Gastrocnemius medialis (tissue), 4 donors: ENCODE results near the gene WDR62. TPM values are rescaled to one million over a fixed set of nuclear protein-coding genes. Genes with fewer than 3 reads are reported as not detected.

Experiments used
- ATAC-seq, 2 donors: fragments of 150-250 bp; one replicate each; pipeline ENCODE4 v1.9.1; 2016
- DNase-seq, 2 donors: peaks; one replicate each; pipeline ENCODE4 v3.0.0-alpha.2; 2019
- H3K27ac ChIP-seq, 4 donors: fragments of 200-600 bp; sonication (generic); 1 replicate in 1 of 4; 2 replicates in 3 of 4; pipeline ENCODE4 v1.5.1; 2016 to 2018; ENCODE audit warnings: mild to moderate bottlenecking in 2 of 4, moderate library complexity in 1 of 4
- H3K27me3 ChIP-seq, 3 donors: fragments of 200-600 bp; sonication (generic) in 2 of 3; 1 replicate in 1 of 3; 2 replicates in 2 of 3; pipeline versions ENCODE4 v1.5.1 to v1.6.0; 2016 to 2019; ENCODE audit warnings: mild to moderate bottlenecking in 1 of 3, moderate library complexity in 1 of 3
- H3K36me3 ChIP-seq, 2 donors: fragments of 200-600 bp; sonication (generic) in 1 of 2; one replicate each; pipeline ENCODE4 v1.5.1; 2017 to 2018
- H3K4me1 ChIP-seq, 2 donors: fragments of 200-600 bp; sonication (generic) in 1 of 2; one replicate each; pipeline ENCODE4 v1.5.1; 2016 to 2017; ENCODE audit warnings: mild to moderate bottlenecking in 2 of 2
- H3K4me3 ChIP-seq, 4 donors: fragments of 200-600 bp; sonication (generic) in 3 of 4; 1 replicate in 1 of 4; 2 replicates in 3 of 4; pipeline ENCODE4 v1.5.1; 2016 to 2019; ENCODE audit warnings: mild to moderate bottlenecking in 2 of 4
- H3K9me3 ChIP-seq, 3 donors: fragments of 200-600 bp; sonication (generic) in 2 of 3; 1 replicate in 1 of 3; 2 replicates in 2 of 3; pipeline ENCODE4 v1.5.1; 2016 to 2019
- POLR2A ChIP-seq, 2 donors: fragments of 450-650 bp; IDR thresholded peaks; one replicate each; pipeline ENCODE4 v1.6.1; 2017; ENCODE audit warnings: antibody characterized with exemption in 2 of 2, mild to moderate bottlenecking in 2 of 2, moderate library complexity in 2 of 2
- in situ Hi-C, 4 donors: fragments of 200-750 bp; cut with MboI; loops; one replicate each; pipeline versions ENCODE4 v1.15.0 to v1.8.0; 2017; ENCODE audit warnings: low sequenced_read_pairs in 4 of 4
- intact Hi-C: fragments of 100-400 bp; cut with DNase I; formaldehyde crosslinking; loops from one replicate; pipeline ENCODE4 v1.15.1; 2023; ENCODE audit warnings: low total_unique reads
- total RNA-seq, 4 donors: library from RNA; depleted of rRNA; stranded (reverse); fragments of >200 nt; gene quantifications; one replicate each; pipeline versions ENCODE4 v1.1.0 to v1.2.3, GENCODE V29; 2016
- TF ChIP-seq, protein P1 (sequence below), 5 experiments: fragments of 450-650 bp in 3 of 5; fragments of 200-600 bp in 2 of 5; sonication (generic) in 2 of 5; IDR thresholded peaks in 4 of 5; conservative IDR thresholded peaks in 1 of 5; 1 replicate in 4 of 5; 2 replicates in 1 of 5; pipeline ENCODE4 v1.5.1; 2016 to 2019; ENCODE audit warnings: antibody characterized with exemption in 5 of 5, mild to moderate bottlenecking in 3 of 5, moderate library complexity in 3 of 5

Gene WDR62
- total RNA-seq, 4 donors from 2014 or later = 0.20 to 2.1 (median 1.0) TPM

DNA sequence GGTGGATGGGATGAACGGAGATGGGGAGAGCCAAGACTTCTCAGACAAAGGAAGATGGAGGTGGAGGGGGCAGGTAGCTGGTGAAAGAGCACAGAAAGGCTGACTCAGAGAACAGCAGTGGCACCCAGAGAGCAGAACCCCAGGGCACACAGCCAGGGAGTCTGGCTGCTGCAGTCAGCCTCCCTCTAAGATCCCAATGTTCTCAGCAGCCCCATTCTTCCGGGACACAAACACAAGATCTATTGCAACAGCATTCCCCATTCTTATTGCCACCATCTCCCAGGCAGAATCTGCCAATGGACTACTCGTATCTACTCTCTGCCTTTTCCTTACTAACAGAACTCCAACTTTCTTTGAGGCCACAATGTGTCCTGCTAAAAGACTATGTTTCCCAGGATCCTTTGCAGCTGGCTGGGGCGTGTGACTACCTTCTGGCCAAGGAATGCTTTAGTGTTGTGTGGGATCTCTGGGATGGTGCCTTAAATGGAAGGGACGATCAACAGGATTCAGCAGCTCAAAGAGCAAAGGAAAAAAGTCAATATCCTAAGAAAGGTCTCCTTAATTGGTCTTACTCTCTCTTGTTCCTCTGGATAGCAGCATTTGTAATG is 8.2 kb upstream of the WDR62 start:
- in situ Hi-C loops = no loop called here
- no peak for ATAC-seq
- Histone ChIP-seq H3K27me3 (no peaks in the 10 kb centered on the region), H3K4me3 (no peak overlapping the region), H3K4me1 (no peaks in the 10 kb centered on the region), H3K27ac (no peak overlapping the region), H3K9me3 (no peaks in the 10 kb centered on the region), H3K36me3 (no peaks in the 10 kb centered on the region)
- intact Hi-C loops = no loop called here
- no peak for DNase-seq
- TF ChIP-seq, protein P1, sequence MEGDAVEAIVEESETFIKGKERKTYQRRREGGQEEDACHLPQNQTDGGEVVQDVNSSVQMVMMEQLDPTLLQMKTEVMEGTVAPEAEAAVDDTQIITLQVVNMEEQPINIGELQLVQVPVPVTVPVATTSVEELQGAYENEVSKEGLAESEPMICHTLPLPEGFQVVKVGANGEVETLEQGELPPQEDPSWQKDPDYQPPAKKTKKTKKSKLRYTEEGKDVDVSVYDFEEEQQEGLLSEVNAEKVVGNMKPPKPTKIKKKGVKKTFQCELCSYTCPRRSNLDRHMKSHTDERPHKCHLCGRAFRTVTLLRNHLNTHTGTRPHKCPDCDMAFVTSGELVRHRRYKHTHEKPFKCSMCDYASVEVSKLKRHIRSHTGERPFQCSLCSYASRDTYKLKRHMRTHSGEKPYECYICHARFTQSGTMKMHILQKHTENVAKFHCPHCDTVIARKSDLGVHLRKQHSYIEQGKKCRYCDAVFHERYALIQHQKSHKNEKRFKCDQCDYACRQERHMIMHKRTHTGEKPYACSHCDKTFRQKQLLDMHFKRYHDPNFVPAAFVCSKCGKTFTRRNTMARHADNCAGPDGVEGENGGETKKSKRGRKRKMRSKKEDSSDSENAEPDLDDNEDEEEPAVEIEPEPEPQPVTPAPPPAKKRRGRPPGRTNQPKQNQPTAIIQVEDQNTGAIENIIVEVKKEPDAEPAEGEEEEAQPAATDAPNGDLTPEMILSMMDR (IDR thresholded peaks at IDR 0.05 in 4 of 5, conservative IDR thresholded peaks at IDR 0.05 in 1 of 5) = no peak
- no peak for TF ChIP-seq POLR2A (IDR thresholded peaks at IDR 0.05)

DNA sequence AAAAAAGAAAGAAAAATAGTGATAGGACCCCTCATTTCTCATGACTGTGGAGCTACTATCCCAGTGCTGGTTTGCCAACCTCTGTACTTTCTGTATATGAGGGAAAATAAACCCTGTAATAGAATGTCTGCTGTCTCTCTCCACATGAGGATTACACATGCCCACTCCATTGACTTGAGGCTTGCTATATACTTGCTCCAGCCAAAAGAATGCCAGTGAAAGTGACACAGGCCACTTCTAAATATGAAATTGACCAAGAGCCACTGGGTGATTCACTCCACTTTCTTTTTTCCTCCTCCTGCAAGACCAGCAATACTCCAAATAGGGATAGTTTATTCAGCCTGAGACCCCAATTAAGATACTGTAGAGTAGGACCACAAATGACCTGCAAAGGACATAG is 6.9 kb upstream of the WDR62 start:
- Histone ChIP-seq H3K4me3 (no peak overlapping the region), H3K27me3 (no peaks in the 10 kb centered on the region), H3K9me3 (no peaks in the 10 kb centered on the region), H3K27ac (no peak overlapping the region), H3K36me3 (no peaks in the 10 kb centered on the region), H3K4me1 (peaks cover under 1% of the 10 kb centered on the region in 2 donors)
- TF ChIP-seq, protein P1 (IDR thresholded peaks at IDR 0.05 in 4 of 5, conservative IDR thresholded peaks at IDR 0.05 in 1 of 5) = no peak
- TF ChIP-seq POLR2A (IDR thresholded peaks at IDR 0.05) = no peak
- intact Hi-C loops = no loop called here
- no peak for ATAC-seq
- in situ Hi-C loops = no loop called here
- DNase-seq = no peak

DNA sequence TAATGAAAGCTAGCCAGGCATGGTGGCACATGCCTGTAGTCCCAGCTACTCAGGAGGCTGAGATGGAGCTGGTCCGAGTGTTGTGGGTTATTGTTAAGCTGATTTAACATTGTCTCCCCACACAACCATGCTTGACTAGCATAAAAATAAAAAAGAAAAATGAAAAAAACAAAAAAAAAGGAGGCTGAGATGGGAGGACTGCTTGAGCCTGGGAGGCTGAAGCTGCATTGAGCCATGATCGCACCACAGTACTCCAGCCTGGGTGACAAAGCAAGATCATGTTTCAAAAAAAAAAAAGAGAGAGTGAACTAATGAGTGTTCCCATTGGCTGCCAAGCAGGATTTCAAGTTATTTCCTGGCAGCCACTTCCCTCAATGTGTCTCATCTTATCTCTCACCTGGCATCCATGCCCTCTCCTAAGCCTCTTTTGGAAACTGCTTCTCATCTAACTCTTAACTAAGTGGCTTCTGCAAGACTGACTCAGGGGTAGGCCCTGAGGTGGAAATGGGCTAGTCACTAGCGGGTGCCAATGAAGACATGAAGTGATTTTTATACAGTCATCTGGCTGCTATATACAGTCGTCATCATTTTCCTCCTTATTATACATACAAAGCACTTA is 5.5 kb upstream of the WDR62 start:
- DNase-seq = no peak
- no peak for TF ChIP-seq POLR2A (IDR thresholded peaks at IDR 0.05)
- TF ChIP-seq, protein P1 (IDR thresholded peaks at IDR 0.05 in 4 of 5, conservative IDR thresholded peaks at IDR 0.05 in 1 of 5) = no peak
- H3K4me1 ChIP-seq = peaks cover 5 to 6% of the 10 kb centered on the region in 2 donors
- H3K27me3 ChIP-seq = no peaks in the 10 kb centered on the region
- no peak overlapping the region for H3K27ac ChIP-seq
- no peak for ATAC-seq
- intact Hi-C loops = no loop called here
- H3K4me3 ChIP-seq = no peak overlapping the region
- no peaks in the 10 kb centered on the region for H3K36me3 ChIP-seq
- no peaks in the 10 kb centered on the region for H3K9me3 ChIP-seq
- in situ Hi-C loops = no loop called here

DNA sequence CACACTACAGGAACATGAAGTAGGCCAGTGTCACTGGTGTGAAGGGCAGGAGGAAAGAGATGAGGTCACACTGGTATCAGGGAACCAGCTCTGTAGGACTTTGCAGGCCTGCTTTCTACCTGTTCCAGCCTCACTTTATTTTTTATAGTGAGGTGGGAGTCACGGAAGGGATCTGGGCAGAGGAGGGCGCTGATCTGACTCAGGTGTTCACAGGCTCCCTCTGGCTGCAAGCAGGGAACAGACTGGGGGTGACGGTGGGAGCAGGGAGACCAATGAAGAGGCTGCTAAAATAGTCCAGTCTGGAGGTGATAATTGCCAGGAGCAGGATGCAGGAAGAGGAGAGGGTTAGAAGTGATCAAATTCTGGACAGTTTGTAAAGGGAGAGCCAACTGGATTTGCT is 3.5 kb upstream of the WDR62 start:
- no peak for ATAC-seq
- TF ChIP-seq POLR2A (IDR thresholded peaks at IDR 0.05) = no peak
- TF ChIP-seq, protein P1 (IDR thresholded peaks at IDR 0.05 in 4 of 5, conservative IDR thresholded peaks at IDR 0.05 in 1 of 5) = no peak

More for the DNA sequence above, 3.5 kb upstream of the WDR62 start:
- in situ Hi-C loops = loop anchor here in 1 of 4 donors (5.0 kb wide), 1 partner anchor 54 kb away; the partner anchor contains the start of gene SDHAF1
- DNase-seq = no peak
- no peak overlapping the region for H3K27ac ChIP-seq
- H3K4me1 ChIP-seq = peaks cover 12 to 13% of the 10 kb centered on the region in 2 donors
- no peaks in the 10 kb centered on the region for H3K9me3 ChIP-seq
- no peaks in the 10 kb centered on the region for H3K27me3 ChIP-seq
- no peak overlapping the region for H3K4me3 ChIP-seq
- H3K36me3 ChIP-seq = no peaks in the 10 kb centered on the region
- intact Hi-C loops = no loop called here
